ENCODE measurements around the gene SDHAF2. TPM values are rescaled to one million over a fixed set of nuclear protein-coding genes. Genes with fewer than 3 reads are reported as not detected.

SDHAF2 gene
- total and polyA plus RNA-seq, 2 donors (not counting 1 experiment from before 2014, with no cell fraction given) = 61.8 to 65.3 TPM

GRCh38 chr11:61384271-61385242, 45.4 kb upstream of the SDHAF2 start:
- DNase-seq (ENCODE audit: low read depth in 2 of 2) = peak in 1 of 2 donors; percentile 48
- Histone ChIP-seq H2AFZ (ENCODE audit: low read length) (no peak overlapping the region), H3K27ac (ENCODE audit: insufficient read depth, low read length) (no peak overlapping the region), H3K4me3 (replicated peaks in 1 of 4; ENCODE audit: control extremely low read depth in 1 of 4, insufficient read depth in 1 of 4, low read depth in 3 of 4, low read length in 4 of 4) (no peak overlapping the region), H3K36me3 (ENCODE audit: control insufficient read depth, insufficient read depth, low read length) (no peaks in the 10 kb centered on the region), H3K9ac (ENCODE audit: insufficient read depth, low read length) (no peak overlapping the region), H4K20me1 (ENCODE audit: control insufficient read depth, extremely low read depth, insufficient read depth, low read length) (no peaks in the 10 kb centered on the region), H3K27me3 (ENCODE audit: control insufficient read depth, insufficient read depth, low read length) (no peaks in the 10 kb centered on the region), H3K4me1 (ENCODE audit: control insufficient read depth, extremely low read depth, insufficient read depth, low read length) (no peaks in the 10 kb centered on the region), H3K79me2 (ENCODE audit: control insufficient read depth, insufficient read depth, low read length) (no peaks in the 10 kb centered on the region), H3K9me3 (ENCODE audit: control insufficient read depth, insufficient read depth, low read depth, low read length) (no peaks in the 10 kb centered on the region), H3K4me2 (ENCODE audit: extremely low read depth, insufficient read depth, low read length) (no peak overlapping the region)
- TF ChIP-seq EZH2 (IDR thresholded peaks at IDR 0.05; ENCODE audit: low read length, missing control alignments) = no peak
- peak; percentile 25 to 43 for TF ChIP-seq CTCF (conservative IDR thresholded peaks at IDR 0.05 in 1 of 2, IDR thresholded peaks at IDR 0.05 in 1 of 2; ENCODE audit: low read depth in 1 of 2, low read length in 2 of 2)

GRCh38 chr11:61390161-61390560, 39.8 kb upstream of the SDHAF2 start:
- H3K9ac ChIP-seq (ENCODE audit: insufficient read depth, low read length) = no peak overlapping the region
- H3K4me3 ChIP-seq (replicated peaks in 1 of 4; ENCODE audit: control extremely low read depth in 1 of 4, insufficient read depth in 1 of 4, low read depth in 3 of 4, low read length in 4 of 4) = no peak overlapping the region
- DNase-seq (ENCODE audit: low read depth in 2 of 2) = peak in 1 of 2 donors; percentile 44
- no peaks in the 10 kb centered on the region for H3K27me3 ChIP-seq (ENCODE audit: control insufficient read depth, insufficient read depth, low read length)
- peaks cover 3% of the 10 kb centered on the region for H3K36me3 ChIP-seq (ENCODE audit: control insufficient read depth, insufficient read depth, low read length)
- no peaks in the 10 kb centered on the region for H4K20me1 ChIP-seq (ENCODE audit: control insufficient read depth, extremely low read depth, insufficient read depth, low read length)
- H3K4me1 ChIP-seq (ENCODE audit: control insufficient read depth, extremely low read depth, insufficient read depth, low read length) = no peaks in the 10 kb centered on the region
- H3K79me2 ChIP-seq (ENCODE audit: control insufficient read depth, insufficient read depth, low read length) = no peaks in the 10 kb centered on the region
- no peak for TF ChIP-seq CTCF (conservative IDR thresholded peaks at IDR 0.05 in 1 of 2, IDR thresholded peaks at IDR 0.05 in 1 of 2; ENCODE audit: low read depth in 1 of 2, low read length in 2 of 2)
- no peak for TF ChIP-seq EZH2 (IDR thresholded peaks at IDR 0.05; ENCODE audit: low read length, missing control alignments)
- no peaks in the 10 kb centered on the region for H3K9me3 ChIP-seq (ENCODE audit: control insufficient read depth, insufficient read depth, low read depth, low read length)
- no peak overlapping the region for H3K27ac ChIP-seq (ENCODE audit: insufficient read depth, low read length)
- H2AFZ ChIP-seq (ENCODE audit: low read length) = no peak overlapping the region
- no peak overlapping the region for H3K4me2 ChIP-seq (ENCODE audit: extremely low read depth, insufficient read depth, low read length)

- DNase-seq (ENCODE audit: low read depth in 2 of 2) = peak; percentile 23 to 32
- no peak for TF ChIP-seq EZH2 (IDR thresholded peaks at IDR 0.05; ENCODE audit: low read length, missing control alignments)
- peak; percentile 21 to 25 for TF ChIP-seq CTCF (conservative IDR thresholded peaks at IDR 0.05 in 1 of 2, IDR thresholded peaks at IDR 0.05 in 1 of 2; ENCODE audit: low read depth in 1 of 2, low read length in 2 of 2)
- peak overlapping the region; percentile 68 to 90 (median 86) for H3K4me3 ChIP-seq (replicated peaks in 1 of 4; ENCODE audit: control extremely low read depth in 1 of 4, insufficient read depth in 1 of 4, low read depth in 3 of 4, low read length in 4 of 4)
- peak overlapping the region; percentile 48 for H3K9ac ChIP-seq (ENCODE audit: insufficient read depth, low read length)
- peaks cover 4% of the 10 kb centered on the region for H3K36me3 ChIP-seq (ENCODE audit: control insufficient read depth, insufficient read depth, low read length)
- peak overlapping the region; percentile 79 for H2AFZ ChIP-seq (ENCODE audit: low read length)
- no peaks in the 10 kb centered on the region for H3K79me2 ChIP-seq (ENCODE audit: control insufficient read depth, insufficient read depth, low read length)
- no peaks in the 10 kb centered on the region for H3K27me3 ChIP-seq (ENCODE audit: control insufficient read depth, insufficient read depth, low read length)
- no peaks in the 10 kb centered on the region for H3K4me1 ChIP-seq (ENCODE audit: control insufficient read depth, extremely low read depth, insufficient read depth, low read length)
- peak overlapping the region; percentile 52 for H3K27ac ChIP-seq (ENCODE audit: insufficient read depth, low read length)
- no peaks in the 10 kb centered on the region for H3K9me3 ChIP-seq (ENCODE audit: control insufficient read depth, insufficient read depth, low read depth, low read length)
- H3K4me2 ChIP-seq (ENCODE audit: extremely low read depth, insufficient read depth, low read length) = peak overlapping the region; percentile 98
- no peaks in the 10 kb centered on the region for H4K20me1 ChIP-seq (ENCODE audit: control insufficient read depth, extremely low read depth, insufficient read depth, low read length)
Measured at GRCh38 chr11:61392981-61393595, 36.8 kb upstream of the SDHAF2 start.
